Gastroesophageal sphincter (tissue), 4 donors: ENCODE data around the gene MSLN. TPM values are rescaled to one million over a fixed set of nuclear protein-coding genes. Genes with fewer than 3 reads are reported as not detected.

Experiments used
- ATAC-seq: fragments of 150-250 bp; one replicate; pipeline ENCODE4 v1.9.1; 2016; ENCODE audit warnings: mild to moderate bottlenecking, moderate library complexity
- H3K27ac ChIP-seq, 4 donors: fragments of 200-600 bp; sonication (generic) in 3 of 4; 1 replicate in 3 of 4; 2 replicates in 1 of 4; pipeline ENCODE4 v1.5.1; 2016 to 2019
- H3K27me3 ChIP-seq: fragments of 200-600 bp; sonication (generic); one replicate; pipeline ENCODE4 v1.5.1; 2019
- H3K36me3 ChIP-seq, 2 donors: fragments of 200-600 bp; sonication (generic); one replicate each; pipeline ENCODE4 v1.5.1; 2019; ENCODE audit warnings: control low read depth in 1 of 2
- H3K4me1 ChIP-seq, 3 donors: fragments of 200-600 bp; sonication (generic); 1 replicate in 2 of 3; 2 replicates in 1 of 3; pipeline ENCODE4 v1.5.1; 2016 to 2019; ENCODE audit warnings: control low read depth in 2 of 3
- H3K4me3 ChIP-seq, 2 donors: fragments of 200-600 bp; sonication (generic); one replicate each; pipeline ENCODE4 v1.5.1; 2019; ENCODE audit warnings: mild to moderate bottlenecking in 1 of 2, moderate library complexity in 1 of 2
- H3K9me3 ChIP-seq, 3 donors: fragments of 200-600 bp; sonication (generic); one replicate each; pipeline ENCODE4 v1.5.1; 2017 to 2019; ENCODE audit warnings: control low read depth in 2 of 3
- CTCF ChIP-seq, 4 experiments: fragments of 200-600 bp in 2 of 4; fragments of 450-650 bp in 2 of 4; sonication (generic) in 1 of 4; IDR thresholded peaks; one replicate each; pipeline ENCODE4 v1.5.1; 2017 to 2019; ENCODE audit warnings: antibody characterized with exemption in 4 of 4, mild to moderate bottlenecking in 2 of 4, moderate library complexity in 2 of 4
- EP300 ChIP-seq: sonication (generic); formaldehyde crosslinking; IDR thresholded peaks from one replicate; pipeline ENCODE4 v1.6.1; 2017; ENCODE audit warnings: antibody characterized with exemption, mild to moderate bottlenecking
- POLR2A ChIP-seq, 2 donors: fragments of 450-650 bp; IDR thresholded peaks; one replicate each; pipeline ENCODE4 v1.6.1; 2017; ENCODE audit warnings: antibody characterized with exemption in 2 of 2, mild to moderate bottlenecking in 2 of 2, moderate library complexity in 1 of 2
- POLR2AphosphoS5 ChIP-seq: sonication (generic); formaldehyde crosslinking; IDR thresholded peaks from one replicate; pipeline ENCODE4 v1.6.1; 2017; ENCODE audit warnings: antibody characterized with exemption
- WGBS, 2 donors: methylation state at CpG; one replicate each; pipeline ENCODE4 v1.1.5; 2018; ENCODE audit warnings: low coverage in 1 of 2; 5-methylcytosine and 5-hydroxymethylcytosine counted together
- total RNA-seq, 4 donors: library from RNA; depleted of rRNA; stranded (reverse); fragments of >200 nt; gene quantifications; one replicate each; pipeline ENCODE4 v1.1.0, GENCODE V29; 2016

MSLN gene
- total RNA-seq, 4 donors from 2014 or later = 0.73 to 7.2 TPM; not detected in 2

GRCh38 chr16:813916-814412, 53.4 kb downstream of the MSLN start:
- Histone ChIP-seq H3K4me1 (peaks cover 0 to 15% (median 12%) of the 10 kb centered on the region in 3 donors), H3K9me3 (peaks cover 0 to 10% (median 0%) of the 10 kb centered on the region in 3 donors), H3K27me3 (peaks cover 88% of the 10 kb centered on the region), H3K4me3 (no peak overlapping the region), H3K36me3 (no peaks in the 10 kb centered on the region), H3K27ac (no peak overlapping the region)
- WGBS, 2 donors = 59% methylated on average over 12 of the region's 22 CpGs; no CpG with 5 or more reads in 1 of the 2 donors
- TF ChIP-seq POLR2AphosphoS5 (no peak), POLR2A (IDR thresholded peaks at IDR 0.05) (no peak), EP300 (no peak), CTCF (IDR thresholded peaks at IDR 0.05) (no peak)
- ATAC-seq = no peak

GRCh38 chr16:814974-815373, 54.4 kb downstream of the MSLN start:
- 67% methylated on average over 7 of the region's 9 CpGs; no CpG with 5 or more reads in 1 of the 2 donors for WGBS, 2 donors
- H3K4me1 ChIP-seq = peaks cover 0 to 15% (median 12%) of the 10 kb centered on the region in 3 donors
- H3K36me3 ChIP-seq = no peaks in the 10 kb centered on the region
- H3K27ac ChIP-seq = no peak overlapping the region
- ATAC-seq = no peak
- no peak overlapping the region for H3K4me3 ChIP-seq
- TF ChIP-seq POLR2A (IDR thresholded peaks at IDR 0.05) (no peak), POLR2AphosphoS5 (no peak), CTCF (IDR thresholded peaks at IDR 0.05) (no peak), EP300 (no peak)
- peaks cover 0 to 10% (median 0%) of the 10 kb centered on the region in 3 donors for H3K9me3 ChIP-seq
- H3K27me3 ChIP-seq = peaks cover 98% of the 10 kb centered on the region

- Histone ChIP-seq H3K4me1 (peaks cover 0 to 15% (median 12%) of the 10 kb centered on the region in 3 donors), H3K9me3 (peaks cover 0 to 10% (median 0%) of the 10 kb centered on the region in 3 donors), H3K27me3 (peaks cover 98% of the 10 kb centered on the region), H3K27ac (no peak overlapping the region), H3K4me3 (no peak overlapping the region), H3K36me3 (no peaks in the 10 kb centered on the region)
- WGBS, 2 donors = 86% methylated on average over 11 of the region's 15 CpGs; no CpG with 5 or more reads in 1 of the 2 donors
- no peak for ATAC-seq
- TF ChIP-seq CTCF (IDR thresholded peaks at IDR 0.05) (no peak), POLR2AphosphoS5 (no peak), EP300 (no peak)
These were observed 55.3 kb downstream of the MSLN start for GRCh38 chr16:815861-816260.

- Histone ChIP-seq H3K27ac (no peak overlapping the region), H3K27me3 (peaks cover 98% of the 10 kb centered on the region), H3K4me3 (no peak overlapping the region), H3K9me3 (peaks cover 0 to 5% (median 0%) of the 10 kb centered on the region in 3 donors), H3K4me1 (peaks cover 0 to 15% (median 12%) of the 10 kb centered on the region in 3 donors), H3K36me3 (no peaks in the 10 kb centered on the region)
- WGBS, 2 donors = 26 to 41% methylated on average over 2 to 18 of the region's 71 CpGs
- TF ChIP-seq POLR2AphosphoS5 (no peak), POLR2A (IDR thresholded peaks at IDR 0.05) (no peak), CTCF (IDR thresholded peaks at IDR 0.05) (no peak)
- ATAC-seq = no peak
These were observed 56.7 kb downstream of the MSLN start for GRCh38 chr16:817001-817906.
